GM12891 (cell line): Measurements from ENCODE around the gene COL25A1.

Experiments used
- PAX5 ChIP-seq: IDR thresholded peaks from 2 replicates; pipeline ENCODE4 v1.6.1; 2011; ENCODE audit warnings: low read length, moderate library complexity, mild to moderate bottlenecking; ENCODE audit not compliant: insufficient read depth, severe bottlenecking
- POLR2A ChIP-seq: IDR thresholded peaks from 2 replicates; pipeline ENCODE4 v1.6.1; 2011; ENCODE audit warnings: low read depth, low read length, control low read depth
- POLR2AphosphoS5 ChIP-seq: IDR thresholded peaks from 2 replicates; pipeline ENCODE4 v1.6.1; 2011; ENCODE audit warnings: low read depth, low read length, control low read depth
- POU2F2 ChIP-seq: IDR thresholded peaks from 2 replicates; pipeline ENCODE4 v1.6.1; 2011; ENCODE audit warnings: low read depth, mild to moderate bottlenecking, control low read depth, low read length, moderate library complexity
- SPI1 ChIP-seq: IDR thresholded peaks from 2 replicates; pipeline ENCODE4 v1.6.1; 2011; ENCODE audit warnings: low read depth, low read length, control low read depth

DNA sequence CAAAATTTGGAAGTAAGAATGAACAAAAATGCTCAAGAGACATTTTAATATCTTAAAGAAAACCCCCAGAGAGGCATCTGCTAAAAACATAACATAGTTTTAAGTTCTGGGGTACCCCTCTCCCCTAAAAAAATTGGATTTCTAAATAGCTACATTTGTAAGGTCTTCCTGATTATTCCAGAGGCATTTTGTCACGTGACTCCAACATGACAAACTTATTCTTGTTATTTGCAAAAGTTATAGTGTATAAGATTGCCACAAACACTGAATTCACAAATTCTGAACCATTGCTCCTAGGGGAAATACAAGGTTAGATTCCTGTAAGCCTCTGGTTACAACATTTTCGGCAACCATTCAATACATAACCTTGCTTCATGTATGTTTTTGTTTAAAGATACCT, 73.4 kb downstream of the COL25A1 start:
- TF ChIP-seq POLR2A (no peak), POU2F2 (no peak), SPI1 (no peak), PAX5 (no peak), POLR2AphosphoS5 (no peak)
